Stimulated activated CD4-positive, alpha-beta T cell treated with anti-CD3 and anti-CD28 coated beads, Interleukin-15, amount 100 ng/mL, for 48 hours (primary cell): Measurements from ENCODE around the gene PCDHGB6.
A peak's percentile ranks its signal among the peaks of the same experiment; 100 is the strongest.
"Not testable (repeated sequence)": the region's sequence is repeated elsewhere in the genome, so short reads cannot be mapped to it uniquely, and the experiment has no call there.

Experiments
- DNase-seq, 2 donors: peaks; one replicate each; pipeline ENCODE4 v3.0.0-alpha.2; 2020; ENCODE audit warnings: low read depth in 2 of 2

The PCDHGB6 gene

DNA sequence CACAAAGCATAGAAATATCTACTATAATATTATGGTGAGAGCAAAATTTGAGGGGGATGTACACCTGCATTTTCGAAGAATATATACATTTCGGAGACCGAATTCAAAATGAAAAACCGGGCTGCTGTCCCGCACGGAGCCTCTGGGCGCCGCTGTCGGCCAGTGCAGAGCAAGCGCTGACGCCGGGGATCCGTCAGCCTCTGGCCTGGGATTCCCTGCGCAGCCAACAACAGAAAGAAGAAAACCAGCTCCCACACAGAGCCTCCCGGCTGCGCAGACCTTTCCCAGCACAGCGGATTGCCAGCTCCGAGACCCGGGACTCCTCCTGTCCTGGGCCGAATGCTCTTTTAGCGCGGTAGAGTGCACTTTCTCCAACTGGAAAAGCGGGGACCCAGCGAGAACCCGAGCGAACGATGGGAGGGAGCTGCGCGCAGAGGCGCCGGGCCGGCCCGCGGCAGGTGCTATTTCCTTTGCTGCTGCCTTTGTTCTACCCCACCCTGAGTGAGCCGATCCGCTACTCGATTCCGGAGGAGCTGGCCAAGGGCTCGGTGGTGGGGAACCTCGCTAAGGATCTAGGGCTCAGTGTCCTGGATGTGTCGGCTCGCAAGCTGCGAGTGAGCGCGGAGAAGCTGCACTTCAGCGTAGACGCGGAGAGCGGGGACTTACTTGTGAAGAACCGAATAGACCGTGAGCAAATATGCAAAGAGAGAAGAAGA is at the start of gene PCDHGB6:
PCDHGB6 (plus strand) TSS at position 232 of the 716 bp plus-strand sequence; CDS start at position 414, 182 bp downstream.
- DNase-seq, result peak in 1 of 2 donors; percentile 22

DNA sequence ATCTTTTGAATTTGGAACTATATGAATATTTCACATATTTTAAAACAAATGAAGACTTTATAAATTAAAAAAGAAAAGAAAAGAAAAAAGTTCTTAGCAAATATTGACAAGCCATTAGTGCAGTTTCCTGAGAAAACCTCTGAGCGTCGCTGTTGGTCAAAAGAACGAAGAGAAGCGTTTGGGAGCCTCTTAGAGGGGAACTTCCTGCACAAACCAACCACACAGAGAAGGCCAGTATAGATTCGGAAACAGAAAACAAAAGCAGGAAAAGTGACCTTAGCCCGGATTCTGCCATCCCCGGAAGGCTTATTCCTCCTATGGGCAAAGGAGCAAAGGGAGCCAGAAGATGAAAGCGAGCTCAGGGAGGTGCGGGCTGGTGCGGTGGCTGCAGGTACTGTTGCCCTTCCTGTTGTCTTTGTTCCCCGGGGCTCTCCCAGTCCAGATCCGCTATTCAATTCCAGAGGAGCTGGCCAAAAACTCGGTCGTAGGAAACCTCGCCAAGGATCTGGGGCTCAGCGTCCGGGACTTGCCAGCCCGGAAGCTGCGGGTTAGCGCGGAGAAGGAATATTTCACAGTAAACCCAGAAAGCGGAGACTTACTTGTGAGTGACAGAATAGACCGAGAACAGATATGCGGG is 47.9 kb upstream of the PCDHGB6 start, which contains the start of gene PCDHGB2:
PCDHGB2 (plus strand) TSS at position 205 of the 637 bp plus-strand sequence; CDS start at position 347, 142 bp downstream.
- DNase-seq, result no peak

DNA sequence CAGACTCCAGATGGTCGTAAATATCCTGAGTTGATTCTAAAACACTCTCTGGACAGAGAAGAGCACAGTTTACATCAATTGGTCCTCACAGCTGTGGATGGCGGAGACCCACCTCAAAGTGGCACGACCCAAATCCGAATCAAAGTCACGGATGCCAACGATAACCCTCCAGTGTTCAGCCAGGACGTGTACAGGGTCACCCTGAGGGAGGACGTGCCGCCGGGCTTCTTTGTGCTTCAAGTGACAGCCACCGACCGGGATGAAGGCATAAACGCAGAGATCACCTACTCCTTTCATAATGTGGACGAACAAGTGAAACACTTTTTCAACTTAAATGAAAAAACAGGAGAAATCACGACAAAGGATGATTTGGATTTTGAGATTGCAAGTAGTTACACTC is 47.1 kb upstream of the PCDHGB6 start:
- no peak for DNase-seq

DNA sequence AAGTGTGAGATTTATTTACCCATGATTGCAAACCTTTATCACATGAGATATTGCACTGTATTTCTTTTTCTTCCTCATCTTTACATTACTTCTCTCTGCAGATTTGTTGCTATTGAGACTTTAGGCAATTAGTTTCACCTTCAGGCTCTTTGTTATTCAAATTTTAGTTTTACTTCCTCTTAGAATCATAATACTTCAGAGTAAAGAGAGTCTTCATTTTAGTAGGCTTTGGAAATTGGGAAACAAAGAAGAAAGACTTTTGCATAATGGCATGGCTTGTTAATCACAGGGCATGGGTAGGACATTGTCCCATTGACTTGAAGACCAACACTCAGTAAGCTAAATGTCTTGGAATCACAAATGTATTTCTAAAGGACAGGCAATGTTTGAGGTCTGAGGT is 45.1 kb upstream of the PCDHGB6 start:
- DNase-seq, result no peak

DNA sequence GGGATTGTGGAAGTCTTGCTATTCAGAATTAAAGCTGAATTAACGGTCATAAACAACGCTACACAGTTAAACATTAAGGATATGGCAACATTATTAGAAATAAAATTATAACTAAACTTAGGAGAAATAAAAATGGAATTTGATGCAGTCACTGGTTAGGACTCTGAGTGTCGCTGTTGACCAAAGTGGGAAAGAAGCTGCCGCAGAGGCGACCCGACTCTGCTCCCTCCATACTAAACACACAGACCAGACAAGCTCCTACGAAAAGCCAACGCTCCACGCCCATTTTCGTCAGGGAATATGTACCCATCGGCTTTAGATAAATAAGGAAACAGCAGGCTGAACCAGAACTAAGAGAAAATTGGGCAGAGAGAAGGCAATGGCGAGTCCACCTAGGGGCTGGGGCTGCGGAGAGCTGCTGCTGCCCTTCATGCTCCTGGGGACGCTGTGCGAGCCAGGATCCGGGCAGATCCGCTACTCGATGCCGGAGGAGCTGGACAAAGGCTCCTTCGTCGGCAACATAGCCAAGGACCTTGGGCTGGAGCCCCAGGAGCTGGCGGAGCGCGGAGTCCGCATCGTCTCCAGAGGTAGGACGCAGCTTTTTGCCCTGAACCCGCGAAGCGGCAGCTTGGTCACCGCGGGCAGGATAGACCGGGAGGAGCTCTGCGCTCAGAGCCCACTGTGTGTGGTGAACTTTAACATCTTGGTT is 43.7 kb upstream of the PCDHGB6 start, which contains the start of gene PCDHGA5:
PCDHGA5 (plus strand) TSS at position 211 of the 709 bp plus-strand sequence; CDS start at position 380, 169 bp downstream.
- no peak for DNase-seq

DNA sequence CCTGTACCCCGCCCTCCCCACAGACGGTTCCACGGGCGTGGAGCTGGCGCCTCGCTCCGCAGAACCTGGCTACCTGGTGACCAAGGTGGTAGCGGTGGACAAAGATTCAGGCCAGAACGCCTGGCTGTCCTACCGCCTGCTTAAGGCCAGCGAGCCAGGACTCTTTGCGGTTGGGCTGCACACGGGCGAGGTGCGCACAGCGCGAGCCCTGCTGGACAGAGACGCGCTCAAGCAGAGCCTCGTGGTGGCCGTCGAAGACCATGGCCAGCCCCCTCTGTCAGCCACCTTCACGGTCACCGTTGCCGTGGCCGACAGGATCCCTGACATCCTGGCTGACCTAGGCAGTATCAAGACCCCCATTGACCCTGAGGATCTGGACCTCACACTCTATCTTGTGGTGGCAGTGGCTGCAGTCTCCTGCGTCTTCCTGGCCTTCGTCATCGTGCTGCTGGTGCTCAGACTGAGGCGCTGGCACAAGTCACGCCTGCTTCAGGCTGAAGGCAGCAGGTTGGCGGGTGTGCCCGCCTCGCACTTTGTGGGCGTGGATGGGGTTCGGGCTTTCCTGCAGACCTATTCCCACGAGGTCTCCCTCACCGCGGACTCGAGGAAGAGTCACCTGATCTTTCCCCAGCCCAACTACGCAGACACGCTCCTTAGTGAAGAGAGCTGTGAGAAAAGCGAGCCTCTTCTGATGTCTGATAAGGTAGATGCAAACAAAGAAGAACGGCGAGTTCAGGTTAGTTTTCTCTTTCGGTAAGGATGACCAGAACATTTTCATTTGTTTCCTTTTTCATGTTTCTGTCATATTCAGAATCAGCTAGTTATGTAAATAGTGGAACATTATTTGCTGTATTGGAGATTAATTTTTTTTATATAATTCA is 41.6 kb upstream of the PCDHGB6 start:
- DNase-seq, result no peak

DNA sequence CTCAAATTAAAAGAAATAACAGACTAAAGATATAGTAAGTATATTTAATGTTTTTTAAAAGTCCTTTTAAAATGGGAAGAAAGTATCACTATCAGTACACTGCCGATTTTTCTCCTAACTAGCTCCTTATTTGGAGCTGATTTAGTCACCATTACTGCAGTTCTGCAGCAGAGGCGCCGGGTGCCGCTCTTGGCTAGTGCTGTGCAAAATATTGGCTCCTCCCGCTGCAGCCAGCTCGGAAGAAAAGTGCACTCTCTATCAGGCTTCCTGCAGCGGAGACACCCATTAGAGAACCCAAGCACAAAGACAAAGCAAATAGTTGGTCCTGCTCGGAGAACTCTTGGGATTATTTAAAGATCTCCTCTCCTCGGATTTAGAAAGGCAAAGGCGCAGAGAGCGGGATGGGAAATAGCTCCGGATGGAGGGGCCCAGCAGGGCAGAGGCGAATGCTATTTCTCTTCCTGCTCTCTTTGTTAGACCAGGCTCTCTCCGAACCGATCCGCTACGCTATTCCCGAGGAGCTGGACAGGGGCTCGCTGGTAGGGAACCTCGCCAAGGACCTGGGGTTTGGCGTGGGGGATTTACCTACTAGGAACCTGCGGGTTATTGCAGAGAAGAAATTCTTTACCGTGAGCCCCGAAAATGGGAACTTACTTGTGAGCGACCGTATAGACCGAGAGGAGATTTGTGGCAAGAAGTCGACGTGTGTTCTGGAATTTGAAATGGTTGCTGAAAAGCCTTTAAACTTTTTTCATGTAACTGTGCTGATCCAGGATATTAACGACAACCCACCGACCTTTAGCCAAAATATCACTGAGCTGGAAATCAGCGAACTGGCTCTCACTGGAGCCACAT is 37.6 kb upstream of the PCDHGB6 start, which contains the start of gene PCDHGB3:
PCDHGB3 (plus strand) TSS at position 249 of the 855 bp plus-strand sequence; CDS start at position 402, 153 bp downstream.
- DNase-seq, result no peak

DNA sequence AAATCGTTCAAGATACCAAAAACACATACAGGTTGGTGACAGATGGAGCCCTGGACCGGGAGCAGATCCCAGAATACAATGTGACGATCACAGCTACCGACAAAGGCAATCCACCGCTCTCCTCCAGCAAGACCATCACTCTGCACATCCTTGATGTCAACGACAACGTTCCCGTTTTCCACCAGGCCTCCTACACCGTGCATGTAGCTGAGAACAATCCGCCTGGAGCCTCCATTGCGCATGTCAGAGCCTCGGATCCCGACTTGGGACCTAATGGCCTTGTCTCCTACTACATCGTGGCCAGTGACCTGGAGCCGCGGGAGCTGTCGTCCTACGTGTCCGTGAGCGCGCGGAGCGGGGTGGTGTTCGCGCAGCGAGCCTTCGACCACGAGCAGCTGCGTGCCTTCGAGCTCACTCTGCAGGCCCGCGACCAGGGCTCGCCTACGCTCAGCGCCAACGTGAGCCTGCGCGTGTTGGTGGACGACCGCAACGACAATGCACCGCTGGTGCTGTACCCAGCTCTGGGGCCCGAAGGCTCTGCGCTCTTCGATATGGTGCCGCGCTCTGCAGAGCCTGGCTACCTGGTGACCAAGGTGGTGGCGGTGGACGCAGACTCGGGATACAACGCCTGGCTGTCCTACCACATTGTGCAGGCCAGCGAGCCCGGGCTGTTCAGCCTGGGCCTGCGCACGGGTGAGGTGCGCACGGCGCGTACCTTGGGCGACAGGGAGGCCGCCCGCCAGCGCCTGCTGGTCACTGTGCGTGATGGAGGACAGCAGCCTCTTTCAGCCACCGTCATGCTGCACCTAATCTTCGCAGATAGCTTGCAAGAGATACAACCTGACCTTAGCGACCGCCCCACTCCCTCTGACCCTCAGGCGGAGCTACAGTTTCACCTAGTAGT is 36.0 kb upstream of the PCDHGB6 start:
- DNase-seq, result no peak

DNA sequence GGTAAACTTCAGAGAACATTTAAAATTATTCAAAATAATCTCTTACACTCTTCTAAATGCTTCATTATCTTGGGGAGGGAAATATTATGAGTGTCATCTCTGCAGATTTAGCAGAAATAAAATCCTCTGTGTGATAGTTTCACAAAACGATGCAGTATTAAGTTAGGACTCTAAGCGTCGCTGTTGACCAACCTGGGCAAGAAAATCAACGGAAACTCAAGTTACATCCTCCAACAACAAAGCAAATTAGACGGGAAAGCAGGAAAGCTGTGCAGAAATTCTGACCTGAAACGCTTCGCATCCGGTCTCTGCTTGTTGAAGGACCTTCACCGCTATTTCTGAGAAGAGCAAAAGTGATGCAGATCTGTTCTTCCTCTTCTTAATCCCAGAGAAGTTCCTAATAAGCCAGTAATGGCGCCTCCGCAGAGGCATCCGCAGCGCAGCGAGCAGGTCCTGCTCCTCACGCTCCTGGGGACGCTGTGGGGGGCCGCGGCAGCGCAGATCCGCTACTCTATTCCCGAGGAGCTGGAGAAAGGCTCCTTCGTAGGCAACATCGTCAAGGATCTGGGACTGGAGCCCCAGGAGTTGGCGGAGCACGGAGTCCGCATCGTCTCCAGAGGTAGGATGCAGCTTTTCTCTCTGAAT is 34.0 kb upstream of the PCDHGB6 start, which contains the start of gene PCDHGA6:
PCDHGA6 (plus strand) TSS at position 219 of the 645 bp plus-strand sequence; CDS start at position 412, 193 bp downstream.
- DNase-seq, result no peak

DNA sequence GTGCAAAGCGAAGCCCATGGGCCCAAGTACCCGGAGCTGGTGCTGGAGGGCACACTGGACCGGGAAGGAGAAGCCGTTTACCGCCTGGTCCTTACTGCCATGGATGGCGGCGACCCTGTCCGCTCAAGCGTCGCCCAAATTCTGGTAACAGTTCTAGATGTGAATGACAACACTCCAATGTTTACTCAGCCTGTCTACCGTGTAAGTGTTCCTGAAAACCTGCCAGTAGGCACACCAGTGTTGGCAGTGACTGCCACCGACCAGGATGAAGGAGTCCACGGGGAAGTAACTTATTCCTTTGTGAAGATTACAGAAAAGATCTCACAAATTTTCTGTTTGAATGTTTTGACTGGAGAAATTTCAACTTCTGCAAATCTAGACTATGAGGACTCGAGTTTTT is 33.2 kb upstream of the PCDHGB6 start:
- no peak for DNase-seq

DNA sequence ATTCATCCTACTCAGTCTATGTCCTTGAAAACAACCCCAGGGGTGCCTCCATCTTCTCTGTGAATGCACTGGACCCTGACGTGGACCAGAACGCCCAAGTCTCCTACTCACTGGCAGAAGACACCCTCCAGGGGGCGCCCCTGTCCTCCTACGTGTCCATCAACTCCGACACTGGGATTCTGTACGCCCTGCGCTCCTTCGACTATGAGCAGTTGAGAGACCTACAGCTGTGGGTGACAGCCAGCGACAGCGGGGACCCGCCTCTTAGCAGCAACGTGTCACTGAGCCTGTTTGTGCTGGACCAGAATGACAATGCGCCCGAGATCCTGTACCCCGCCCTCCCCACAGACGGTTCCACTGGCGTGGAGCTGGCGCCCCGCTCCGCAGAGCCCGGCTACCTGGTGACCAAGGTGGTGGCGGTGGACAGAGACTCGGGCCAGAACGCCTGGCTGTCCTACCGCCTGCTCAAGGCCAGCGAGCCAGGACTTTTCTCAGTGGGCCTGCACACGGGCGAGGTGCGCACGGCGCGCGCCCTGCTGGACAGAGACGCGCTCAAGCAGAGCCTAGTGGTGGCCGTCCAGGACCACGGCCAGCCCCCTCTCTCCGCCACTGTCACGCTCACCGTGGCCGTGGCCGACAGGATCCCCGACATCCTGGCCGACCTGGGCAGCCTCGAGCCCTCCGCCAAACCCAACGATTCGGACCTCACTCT is 32.2 kb upstream of the PCDHGB6 start:
- DNase-seq, result not testable (repeated sequence)

DNA sequence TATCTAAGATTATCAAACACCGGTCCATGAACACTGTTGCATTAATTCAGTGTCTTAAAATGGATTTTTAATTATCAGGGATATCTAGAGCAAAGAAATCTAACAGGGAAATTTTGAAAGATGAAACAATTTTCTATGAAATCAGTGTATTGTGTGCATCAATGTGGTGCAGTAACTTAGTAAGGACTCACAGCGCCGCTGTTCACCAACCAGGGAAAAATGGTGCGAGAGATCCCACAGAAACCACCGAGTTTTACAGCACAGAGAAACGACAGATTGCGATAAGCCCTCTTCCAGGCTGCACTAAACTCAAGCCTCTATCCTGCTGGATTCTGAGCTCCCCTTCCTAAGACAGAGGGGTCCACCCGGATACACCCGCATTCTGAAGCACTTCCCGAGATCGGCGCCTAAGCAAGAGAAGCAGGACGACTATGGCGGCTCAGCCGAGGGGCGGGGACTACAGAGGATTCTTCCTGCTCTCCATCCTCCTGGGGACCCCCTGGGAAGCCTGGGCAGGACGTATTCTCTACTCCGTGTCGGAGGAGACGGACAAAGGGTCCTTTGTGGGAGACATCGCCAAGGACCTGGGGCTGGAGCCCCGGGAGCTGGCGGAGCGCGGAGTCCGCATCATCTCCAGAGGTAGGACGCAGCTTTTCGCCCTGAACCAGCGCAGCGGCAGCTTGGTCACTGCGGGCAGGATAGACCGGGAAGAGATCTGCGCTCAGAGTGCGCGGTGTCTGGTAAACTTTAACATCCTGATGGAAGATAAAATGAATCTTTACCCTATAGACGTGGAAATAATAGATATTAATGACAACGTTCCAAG is 25.1 kb upstream of the PCDHGB6 start, which contains the start of gene PCDHGA7:
PCDHGA7 (plus strand) TSS at position 274 of the 826 bp plus-strand sequence; CDS start at position 432, 158 bp downstream.
- DNase-seq, result no peak

DNA sequence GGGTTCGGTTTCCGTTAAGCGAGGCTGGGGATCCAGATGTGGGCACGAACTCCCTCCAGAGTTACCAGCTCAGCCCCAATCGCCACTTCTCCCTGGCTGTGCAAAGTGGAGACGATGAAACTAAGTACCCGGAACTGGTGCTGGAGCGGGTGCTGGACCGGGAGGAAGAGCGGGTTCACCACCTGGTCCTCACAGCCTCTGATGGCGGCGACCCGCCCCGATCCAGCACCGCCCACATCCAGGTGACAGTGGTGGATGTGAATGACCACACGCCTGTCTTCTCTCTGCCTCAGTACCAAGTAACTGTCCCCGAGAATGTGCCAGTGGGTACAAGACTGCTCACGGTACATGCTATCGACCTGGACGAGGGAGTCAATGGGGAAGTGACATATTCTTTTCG is 24.5 kb upstream of the PCDHGB6 start:
- DNase-seq, result no peak

DNA sequence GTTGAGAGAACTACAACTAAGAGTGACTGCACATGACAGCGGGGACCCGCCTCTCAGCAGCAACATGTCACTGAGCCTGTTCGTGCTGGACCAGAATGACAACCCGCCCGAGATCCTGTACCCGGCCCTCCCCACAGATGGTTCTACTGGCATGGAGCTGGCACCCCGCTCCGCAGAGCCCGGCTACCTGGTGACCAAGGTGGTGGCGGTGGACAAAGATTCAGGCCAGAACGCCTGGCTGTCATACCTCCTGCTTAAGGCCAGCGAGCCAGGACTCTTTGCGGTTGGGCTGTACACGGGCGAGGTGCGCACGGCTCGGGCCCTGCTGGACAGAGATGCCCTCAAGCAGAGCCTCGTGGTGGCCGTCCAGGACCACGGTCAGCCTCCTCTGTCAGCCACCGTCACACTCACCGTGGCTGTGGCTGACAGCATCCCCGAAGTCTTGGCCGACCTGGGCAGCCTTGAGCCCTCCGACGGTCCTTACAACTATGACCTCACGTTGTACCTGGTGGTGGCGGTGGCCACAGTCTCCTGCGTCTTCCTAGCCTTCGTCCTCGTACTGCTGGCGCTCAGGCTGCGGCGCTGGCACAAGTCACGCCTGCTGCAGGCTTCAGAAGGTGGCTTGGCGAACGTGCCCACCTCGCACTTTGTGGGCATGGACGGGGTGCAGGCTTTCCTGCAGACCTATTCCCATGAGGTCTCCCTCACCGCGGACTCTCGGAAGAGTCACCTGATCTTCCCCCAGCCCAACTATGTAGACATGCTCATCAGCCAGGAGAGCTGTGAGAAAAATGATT is 23.2 kb upstream of the PCDHGB6 start:
- DNase-seq, result no peak

DNA sequence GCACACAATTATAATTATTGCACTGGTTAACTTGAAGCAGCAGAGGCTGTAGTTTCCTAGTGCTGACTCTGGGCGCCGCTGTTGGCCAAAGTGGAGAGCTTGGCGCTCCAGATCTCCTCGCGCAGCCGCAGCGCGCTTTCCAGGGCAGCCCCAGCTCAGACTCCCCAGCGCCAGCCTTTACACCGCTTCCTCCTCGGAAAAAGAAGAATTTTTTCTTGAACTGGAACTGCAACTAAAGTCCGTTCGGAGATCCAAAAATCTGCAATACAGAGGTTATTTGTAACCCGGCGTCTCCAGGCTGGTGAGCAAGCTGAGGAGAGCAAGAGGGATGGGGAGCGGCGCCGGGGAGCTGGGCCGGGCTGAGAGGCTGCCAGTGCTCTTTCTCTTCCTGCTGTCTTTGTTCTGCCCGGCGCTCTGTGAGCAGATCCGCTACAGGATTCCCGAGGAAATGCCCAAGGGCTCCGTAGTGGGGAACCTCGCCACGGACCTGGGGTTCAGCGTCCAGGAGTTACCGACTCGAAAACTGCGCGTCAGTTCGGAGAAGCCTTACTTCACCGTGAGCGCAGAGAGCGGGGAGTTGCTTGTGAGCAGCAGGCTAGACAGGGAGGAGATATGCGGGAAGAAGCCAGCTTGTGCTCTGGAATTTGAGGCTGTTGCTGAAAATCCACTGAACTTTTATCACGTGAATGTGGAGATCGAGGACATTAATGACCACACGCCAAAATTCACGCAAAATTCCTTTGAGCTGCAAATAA is 20.1 kb upstream of the PCDHGB6 start, which contains the start of gene PCDHGB4:
PCDHGB4 (plus strand) TSS at position 142 of the 755 bp plus-strand sequence; CDS start at position 329, 187 bp downstream.
- not testable (repeated sequence) for DNase-seq
